Transverse colon (tissue), 4 donors: Measurements from ENCODE around the gene GOPC.

ENCODE experiments used
- CTCF ChIP-seq, 5 experiments: fragments of 200-600 bp in 3 of 5; fragments of 450-650 bp in 2 of 5; sonication (generic) in 3 of 5; IDR thresholded peaks; 1 replicate in 2 of 5; 2 replicates in 3 of 5; pipeline ENCODE4 v1.5.1; 2016 to 2017; ENCODE audit warnings: antibody characterized with exemption in 5 of 5, inconsistent platforms in 3 of 5, mild to moderate bottlenecking in 2 of 5, moderate library complexity in 1 of 5
- EP300 ChIP-seq: sonication (generic); formaldehyde crosslinking; IDR thresholded peaks from one replicate; pipeline ENCODE4 v1.6.1; 2017; ENCODE audit warnings: antibody characterized with exemption, low read depth
- POLR2A ChIP-seq: fragments of 450-650 bp; IDR thresholded peaks from one replicate; pipeline ENCODE4 v1.6.1; 2016; ENCODE audit warnings: antibody characterized with exemption, mild to moderate bottlenecking, moderate library complexity
- POLR2AphosphoS5 ChIP-seq, 3 donors: sonication (generic); formaldehyde crosslinking; IDR thresholded peaks; one replicate each; pipeline ENCODE4 v1.6.1; 2016; ENCODE audit warnings: antibody characterized with exemption in 3 of 3

GRCh38 chr6:117521791-117522502 lies 80.4 kb downstream of the GOPC start:
- TF ChIP-seq CTCF (IDR thresholded peaks at IDR 0.05) (no peak), POLR2A (no peak), POLR2AphosphoS5 (IDR thresholded peaks at IDR 0.05) (no peak), EP300 (no peak)
